ENCODE measurements around the gene B4GALNT4.
"Not testable (repeated sequence)": the region's sequence is repeated elsewhere in the genome, so short reads cannot be mapped to it uniquely, and the experiment has no call there.

B4GALNT4 gene

GRCh38 chr11:391117-392017, 22.1 kb downstream of the B4GALNT4 start:
- DNase-seq: no peak

- no peak for DNase-seq
These were observed 22.9 kb downstream of the B4GALNT4 start for GRCh38 chr11:392102-392777.

- DNase-seq: no peak
These were observed 24.1 kb downstream of the B4GALNT4 start for GRCh38 chr11:393219-394033.

- no peak for DNase-seq
These were observed 24.9 kb downstream of the B4GALNT4 start, which contains the start of gene PKP3 for GRCh38 chr11:394034-394857. Gene PKP3, plus strand, starts transcription at chr11:394209. Its CDS starts 84 bp downstream, at chr11:394293.

GRCh38 chr11:394858-395655, 25.8 kb downstream of the B4GALNT4 start:
- no peak for DNase-seq

- no peak for DNase-seq
These were observed 26.6 kb downstream of the B4GALNT4 start for GRCh38 chr11:395866-396265.

- DNase-seq: no peak
These were observed 27.2 kb downstream of the B4GALNT4 start for GRCh38 chr11:396511-396947.

- DNase-seq: peak in 21 of 51 donors; percentile 6 to 70 (median 38)
These were observed 27.7 kb downstream of the B4GALNT4 start for GRCh38 chr11:396948-397548.

GRCh38 chr11:398826-399225, 29.5 kb downstream of the B4GALNT4 start:
- no peak for DNase-seq

GRCh38 chr11:399731-400211, 30.5 kb downstream of the B4GALNT4 start:
- DNase-seq: no peak

GRCh38 chr11:400241-400689, 31.0 kb downstream of the B4GALNT4 start:
- no peak for DNase-seq

GRCh38 chr11:401196-401595, 31.9 kb downstream of the B4GALNT4 start:
- DNase-seq: not testable (repeated sequence)

- DNase-seq: no peak
These were observed 33.9 kb downstream of the B4GALNT4 start for GRCh38 chr11:403021-403760.

GRCh38 chr11:403761-404431, 34.6 kb downstream of the B4GALNT4 start:
- DNase-seq: no peak

GRCh38 chr11:404551-405264, 35.4 kb downstream of the B4GALNT4 start:
- no peak for DNase-seq

- peak in 29 of 51 donors; percentile 7 to 83 (median 38) for DNase-seq
These were observed 36.1 kb downstream of the B4GALNT4 start for GRCh38 chr11:405323-405953.

Data from hypothalamus (tissue), 51 donors.